Spleen (tissue), 11 donors: ENCODE data around the gene DCBLD2. TPM values are rescaled to one million over a fixed set of nuclear protein-coding genes. Genes with fewer than 3 reads are reported as not detected.

Experiments used
- DNase-seq: peaks from one replicate; pipeline ENCODE4 v3.0.0-alpha.2; 2020
- H3K27ac ChIP-seq, 8 donors: fragments of 200-600 bp; sonication (generic) in 7 of 8; 1 replicate in 4 of 8; 2 replicates in 4 of 8; pipeline versions ENCODE4 v1.5.0 to v1.8.0; 2016 to 2021; ENCODE audit warnings: inconsistent platforms in 4 of 8, mild to moderate bottlenecking in 4 of 8, moderate library complexity in 1 of 8
- H3K27me3 ChIP-seq, 7 donors: fragments of 200-600 bp; sonication (generic) in 6 of 7; replicated peaks in 1 of 7; 1 replicate in 4 of 7; 2 replicates in 3 of 7; pipeline versions ENCODE4 v1.5.0 to v1.8.0; 2016 to 2021; ENCODE audit warnings: inconsistent platforms in 3 of 7, mild to moderate bottlenecking in 1 of 7
- H3K36me3 ChIP-seq, 6 donors: fragments of 200-600 bp; sonication (generic) in 5 of 6; 1 replicate in 4 of 6; 2 replicates in 2 of 6; pipeline versions ENCODE4 v1.5.0 to v1.8.0; 2016 to 2021; ENCODE audit warnings: inconsistent platforms in 2 of 6
- H3K4me1 ChIP-seq, 6 donors: fragments of 200-600 bp; sonication (generic) in 5 of 6; 1 replicate in 3 of 6; 2 replicates in 3 of 6; pipeline versions ENCODE4 v1.5.0 to v1.8.0; 2016 to 2021; ENCODE audit warnings: inconsistent platforms in 3 of 6
- H3K4me3 ChIP-seq, 8 donors: fragments of 200-600 bp; sonication (generic) in 7 of 8; 1 replicate in 4 of 8; 2 replicates in 4 of 8; pipeline versions ENCODE4 v1.5.0 to v1.8.0; 2016 to 2021; ENCODE audit warnings: inconsistent platforms in 4 of 8, mild to moderate bottlenecking in 4 of 8, moderate library complexity in 2 of 8
- H3K9me3 ChIP-seq, 8 donors: fragments of 200-600 bp; sonication (generic) in 7 of 8; 1 replicate in 4 of 8; 2 replicates in 4 of 8; pipeline versions ENCODE4 v1.5.0 to v1.8.0; 2016 to 2021; ENCODE audit warnings: inconsistent platforms in 4 of 8
- POLR2A ChIP-seq, 3 donors: fragments of 450-650 bp; IDR thresholded peaks; one replicate each; pipeline ENCODE4 v1.5.1; 2017; ENCODE audit warnings: antibody characterized with exemption in 3 of 3, mild to moderate bottlenecking in 1 of 3
- POLR2AphosphoS5 ChIP-seq, 3 donors: sonication (generic); formaldehyde crosslinking; IDR thresholded peaks; one replicate each; pipeline ENCODE4 v1.5.1; 2017; ENCODE audit warnings: antibody characterized with exemption in 3 of 3
- WGBS, 5 donors: extraction: QIAGEN DNeasy Blood & Tissue Kit in 3 of 5; methylation state at CpG; one replicate each; pipeline versions ENCODE4 v1.1.5 to v1.1.7; 2013 to 2018; 5-methylcytosine and 5-hydroxymethylcytosine counted together
- intact Hi-C: fragments of 100-400 bp; cut with DNase I; formaldehyde crosslinking; loops from one replicate; pipeline ENCODE4 v1.15.0; 2023; ENCODE audit warnings: low total_unique reads
- polyA plus RNA-seq, 3 donors: library from polyadenylated mRNA; stranded (reverse); fragments of 200-250 nt; gene quantifications; one replicate each; pipeline ENCODE4 v1.2.1, GENCODE V29; 2013
- total RNA-seq, 7 donors: library from RNA; depleted of rRNA in 3 of 7; stranded (reverse); fragments of >200 nt in 3 of 7; fragmentation: NEBNext Ultra II Directional in 4 of 7; extraction: Animal tissue kit (Norgen Biotek cat#: 25700) in 4 of 7; gene quantifications; one replicate each; pipeline versions ENCODE4 v1.1.0 to v1.2.1, GENCODE V29; 2016 to 2021
- TF ChIP-seq, protein P1 (sequence below), 11 experiments: fragments of 200-600 bp in 7 of 11; fragments of 450-650 bp in 4 of 11; sonication (generic) in 4 of 11; IDR thresholded peaks in 8 of 11; conservative IDR thresholded peaks in 3 of 11; 1 replicate in 7 of 11; 2 replicates in 4 of 11; pipeline versions ENCODE4 v1.4.0 to v1.8.0; 2016 to 2021; ENCODE audit warnings: antibody characterized with exemption in 11 of 11, inconsistent platforms in 4 of 11, mild to moderate bottlenecking in 1 of 11
- donor health status: healthy with polysubstance abuse.
- donor health status: DM: no; HTN: no; CAD: no; lungs with moderate emphysema.
- donor health status: DM: no; HTN: no; CAD: no.
- donor health status: Bipolar disorder and iron deficiency.
- donor health status: healthy.
- donor health status: DM: no; HTN: no; CAD: no.
- donor health status: DM: yes; HTN: yes; CAD: no.

Gene DCBLD2
- total and polyA plus RNA-seq, 10 donors: 0.91 to 10.4 (median 4.3) TPM

DNA sequence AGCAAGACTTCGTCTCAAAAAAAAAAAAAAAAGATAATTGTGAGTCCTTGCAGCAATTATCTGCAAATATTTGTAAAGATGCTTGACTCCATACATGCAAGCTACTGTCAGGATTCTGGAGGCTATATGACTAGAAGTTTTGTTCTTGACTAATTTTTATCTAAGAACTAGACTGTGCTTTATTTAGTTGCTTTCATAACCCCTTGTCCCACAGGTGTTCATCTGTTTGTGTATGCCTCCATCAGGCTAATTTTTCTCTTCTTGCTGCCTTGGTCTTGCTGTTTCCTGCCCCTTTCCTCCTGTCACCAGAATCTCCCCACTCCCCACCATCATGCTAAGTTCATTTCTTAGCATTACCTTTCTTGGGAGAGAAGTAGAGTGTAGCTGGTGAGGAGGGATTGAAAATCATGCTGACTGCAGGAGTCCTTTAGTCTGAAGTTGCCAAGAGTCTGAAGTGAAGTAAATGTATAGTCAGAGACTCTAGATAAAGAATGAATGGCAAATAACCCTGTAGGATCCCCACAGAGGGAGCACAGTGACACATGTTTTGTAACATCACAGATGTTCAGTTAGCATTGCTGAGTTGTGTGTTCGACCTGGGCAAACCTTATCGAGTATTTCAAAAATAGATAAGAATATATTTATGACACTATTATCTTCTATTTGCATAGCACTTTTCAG is 125.9 kb downstream of the DCBLD2 start:
- no peak for DNase-seq
- Histone ChIP-seq H3K4me3 (no peak overlapping the region), H3K27ac (no peak overlapping the region), H3K36me3 (peaks cover 0 to 42% (median 0%) of the 10 kb centered on the region in 6 donors), H3K9me3 (no peaks in the 10 kb centered on the region), H3K27me3 (no peaks in the 10 kb centered on the region), H3K4me1 (peaks cover 0 to 27% (median 8%) of the 10 kb centered on the region in 6 donors)
- TF ChIP-seq POLR2A (IDR thresholded peaks at IDR 0.05) (no peak), POLR2AphosphoS5 (IDR thresholded peaks at IDR 0.05) (no peak)
- TF ChIP-seq, protein P1, sequence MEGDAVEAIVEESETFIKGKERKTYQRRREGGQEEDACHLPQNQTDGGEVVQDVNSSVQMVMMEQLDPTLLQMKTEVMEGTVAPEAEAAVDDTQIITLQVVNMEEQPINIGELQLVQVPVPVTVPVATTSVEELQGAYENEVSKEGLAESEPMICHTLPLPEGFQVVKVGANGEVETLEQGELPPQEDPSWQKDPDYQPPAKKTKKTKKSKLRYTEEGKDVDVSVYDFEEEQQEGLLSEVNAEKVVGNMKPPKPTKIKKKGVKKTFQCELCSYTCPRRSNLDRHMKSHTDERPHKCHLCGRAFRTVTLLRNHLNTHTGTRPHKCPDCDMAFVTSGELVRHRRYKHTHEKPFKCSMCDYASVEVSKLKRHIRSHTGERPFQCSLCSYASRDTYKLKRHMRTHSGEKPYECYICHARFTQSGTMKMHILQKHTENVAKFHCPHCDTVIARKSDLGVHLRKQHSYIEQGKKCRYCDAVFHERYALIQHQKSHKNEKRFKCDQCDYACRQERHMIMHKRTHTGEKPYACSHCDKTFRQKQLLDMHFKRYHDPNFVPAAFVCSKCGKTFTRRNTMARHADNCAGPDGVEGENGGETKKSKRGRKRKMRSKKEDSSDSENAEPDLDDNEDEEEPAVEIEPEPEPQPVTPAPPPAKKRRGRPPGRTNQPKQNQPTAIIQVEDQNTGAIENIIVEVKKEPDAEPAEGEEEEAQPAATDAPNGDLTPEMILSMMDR (IDR thresholded peaks at IDR 0.05 in 8 of 11, conservative IDR thresholded peaks at IDR 0.05 in 3 of 11): no peak
- intact Hi-C loops: no loop called here
- 84 to 92% (median 90%) methylated on average over 3 of the region's 3 CpGs for WGBS, 5 donors

DNA sequence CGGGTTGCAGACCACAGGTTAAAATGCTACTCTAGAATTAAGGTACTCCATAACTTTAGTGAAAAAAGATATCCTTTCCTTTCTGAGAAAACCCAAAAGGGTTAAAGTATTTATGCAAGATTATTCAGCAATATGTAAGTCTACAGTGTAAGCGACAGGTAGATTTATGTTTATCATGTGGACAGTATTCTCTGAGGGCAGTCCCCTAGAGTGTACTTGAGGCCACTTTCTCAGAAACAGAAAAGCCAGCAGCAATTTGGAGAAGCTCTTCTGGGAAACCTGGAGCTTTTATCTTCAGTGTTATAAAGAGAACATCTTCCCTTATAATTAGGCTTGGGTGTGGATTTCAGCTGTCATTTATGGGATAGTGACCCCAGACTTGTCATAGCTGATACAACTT is 129.5 kb downstream of the DCBLD2 start:
- H3K27me3 ChIP-seq: no peaks in the 10 kb centered on the region
- no peak for TF ChIP-seq POLR2AphosphoS5 (IDR thresholded peaks at IDR 0.05)
- TF ChIP-seq POLR2A (IDR thresholded peaks at IDR 0.05): no peak
- TF ChIP-seq, protein P1 (IDR thresholded peaks at IDR 0.05 in 8 of 11, conservative IDR thresholded peaks at IDR 0.05 in 3 of 11): no peak
- no peak overlapping the region for H3K4me3 ChIP-seq
- no peak overlapping the region for H3K27ac ChIP-seq
- WGBS, 5 donors: 87 to 96% (median 91%) methylated on average over 2 of the region's 2 CpGs
- intact Hi-C loops: no loop called here
- H3K9me3 ChIP-seq: no peaks in the 10 kb centered on the region
- peaks cover 0 to 38% (median 0%) of the 10 kb centered on the region in 6 donors for H3K36me3 ChIP-seq
- peaks cover 0 to 29% (median 9%) of the 10 kb centered on the region in 6 donors for H3K4me1 ChIP-seq
- no peak for DNase-seq

DNA sequence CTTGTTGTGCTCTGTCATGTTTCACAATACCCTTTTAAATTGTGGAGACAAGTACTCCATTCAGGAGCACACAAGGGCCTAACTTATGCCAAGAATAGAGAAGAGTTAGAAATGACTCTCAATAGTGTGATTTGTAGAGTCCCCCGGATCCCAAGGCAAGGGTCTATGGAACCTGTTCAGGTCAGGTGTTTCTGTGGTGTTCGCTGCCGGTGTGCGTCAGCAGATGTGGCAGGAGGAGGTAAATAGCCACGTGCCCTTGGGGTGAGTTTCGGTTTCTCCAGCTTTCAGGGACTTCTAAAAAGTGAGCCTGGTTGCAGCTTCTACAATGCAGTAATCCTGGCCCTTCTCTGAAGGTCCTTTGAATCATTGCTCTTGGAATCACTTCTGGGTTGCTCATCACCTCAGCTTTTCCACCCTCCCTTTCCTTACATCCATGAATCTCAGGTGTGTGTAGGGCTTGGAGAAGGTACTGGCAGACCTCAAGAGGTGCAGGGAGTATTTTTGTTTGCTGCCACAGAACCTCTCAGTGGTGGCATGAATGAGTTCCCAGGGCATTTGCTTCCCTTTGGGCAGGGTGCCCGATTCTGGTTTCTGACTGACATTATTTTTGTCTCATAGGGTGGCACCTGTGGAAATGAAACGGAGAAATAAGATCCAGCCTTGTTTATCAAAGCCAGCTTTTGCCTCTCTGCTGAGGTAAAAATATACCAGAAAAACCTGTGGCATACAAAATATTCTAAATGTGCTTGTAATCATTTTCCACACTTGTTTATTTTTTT is 131.0 kb downstream of the DCBLD2 start:
- H3K36me3 ChIP-seq: peaks cover 0 to 27% (median 0%) of the 10 kb centered on the region in 6 donors
- H3K27me3 ChIP-seq: no peaks in the 10 kb centered on the region

More for the DNA sequence above, 131.0 kb downstream of the DCBLD2 start:
- H3K27ac ChIP-seq: peak overlapping the region in 4 of 8 donors; percentile 30 to 48 (median 35)
- no peak overlapping the region for H3K4me3 ChIP-seq
- peak; percentile 52 for DNase-seq
- H3K9me3 ChIP-seq: no peaks in the 10 kb centered on the region
- no peak for TF ChIP-seq POLR2A (IDR thresholded peaks at IDR 0.05)
- TF ChIP-seq, protein P1 (IDR thresholded peaks at IDR 0.05 in 8 of 11, conservative IDR thresholded peaks at IDR 0.05 in 3 of 11): no peak
- no peak for TF ChIP-seq POLR2AphosphoS5 (IDR thresholded peaks at IDR 0.05)
- intact Hi-C loops: no loop called here
- peaks cover 0 to 40% (median 10%) of the 10 kb centered on the region in 6 donors for H3K4me1 ChIP-seq
- 46 to 60% (median 55%) methylated on average over 8 of the region's 8 CpGs for WGBS, 5 donors
